ENCODE data around the gene AHCY.

Gene AHCY

DNA sequence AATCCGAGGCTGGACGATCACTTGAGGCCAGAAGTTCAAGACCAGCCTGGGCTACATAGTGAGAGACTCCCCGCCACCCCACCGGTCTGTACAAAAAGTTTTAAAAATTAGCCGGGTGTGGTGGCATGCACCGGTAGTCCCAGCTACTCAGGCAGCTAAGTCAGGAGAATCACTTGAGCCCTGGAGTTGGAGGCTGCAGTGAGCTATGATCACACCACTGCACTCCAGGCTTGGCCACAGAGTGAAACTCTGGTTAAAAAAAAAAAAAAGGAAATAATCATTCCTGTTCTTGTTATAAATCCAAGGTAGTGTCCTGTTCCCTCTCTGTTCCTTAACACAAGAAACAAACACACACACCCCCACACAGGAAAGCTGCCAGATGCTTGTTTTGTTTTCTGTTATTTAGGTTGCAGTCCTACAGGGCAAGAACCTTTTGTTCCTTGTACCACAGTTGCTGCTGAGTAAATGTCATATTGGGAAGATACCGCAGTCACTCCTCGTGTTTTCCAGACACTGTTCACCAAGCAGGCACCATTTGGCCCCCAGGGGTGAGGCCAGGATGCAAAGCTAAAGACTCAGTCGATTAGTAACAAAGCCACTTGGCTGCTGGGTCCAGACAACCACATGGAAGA is 33.0 kb downstream of the AHCY start:
- no CpG with 5 or more reads among the region's 9 CpGs for WGBS, 2 donors (ENCODE audit: extremely low coverage in 2 of 2, insufficient read length in 2 of 2, insufficient replicate concordance in 1 of 2)
- Histone ChIP-seq H2BK12ac (ENCODE audit: low read length) (no peak overlapping the region), H4K8ac (ENCODE audit: low read depth, low read length) (no peak overlapping the region), H3K4me3 (ENCODE audit: low read length in 2 of 2) (no peak overlapping the region), H2AK5ac (ENCODE audit: low read depth, low read length) (no peak overlapping the region), H3K18ac (ENCODE audit: low read length) (no peak overlapping the region), H3K36me3 (replicated peaks in 1 of 2; ENCODE audit: control insufficient read depth in 2 of 2, insufficient read depth in 2 of 2, low read length in 2 of 2) (peaks cover 6 to 50% of the 10 kb centered on the region in 2 donors), H4K91ac (ENCODE audit: low read depth, low read length, poor library complexity) (no peak overlapping the region), H3K14ac (ENCODE audit: low read length) (no peak overlapping the region), H3K4me2 (ENCODE audit: insufficient read depth, low read length, poor library complexity, severe bottlenecking) (no peak overlapping the region), H2AFZ (ENCODE audit: low read length) (no peak overlapping the region), H3K4me1 (ENCODE audit: control insufficient read depth in 2 of 2, insufficient read depth in 1 of 2, low read depth in 1 of 2, low read length in 2 of 2) (no peaks in the 10 kb centered on the region), H3K9ac (ENCODE audit: low read depth, low read length, poor library complexity) (no peak overlapping the region), H3K9me3 (replicated peaks in 1 of 2; ENCODE audit: control insufficient read depth in 2 of 2, insufficient read depth in 1 of 2, low read depth in 1 of 2, low read length in 2 of 2) (no peaks in the 10 kb centered on the region), H2BK15ac (ENCODE audit: low read length) (no peak overlapping the region), H2BK120ac (ENCODE audit: low read depth, low read length) (no peak overlapping the region), H2BK5ac (ENCODE audit: low read length) (no peak overlapping the region), H3K27me3 (ENCODE audit: control insufficient read depth in 3 of 3, insufficient read depth in 3 of 3, low read depth in 1 of 3, low read length in 3 of 3) (peaks cover 0 to 3% (median 0%) of the 10 kb centered on the region in 3 experiments), H3K79me1 (ENCODE audit: low read depth, low read length) (no peaks in the 10 kb centered on the region), H3K4ac (ENCODE audit: low read length) (no peak overlapping the region), H3K23ac (ENCODE audit: low read depth, low read length, poor library complexity) (no peak overlapping the region), H3K27ac (replicated peaks; ENCODE audit: low read length) (no peak overlapping the region)
- no peak for DNase-seq (ENCODE audit: low spot score)

DNA sequence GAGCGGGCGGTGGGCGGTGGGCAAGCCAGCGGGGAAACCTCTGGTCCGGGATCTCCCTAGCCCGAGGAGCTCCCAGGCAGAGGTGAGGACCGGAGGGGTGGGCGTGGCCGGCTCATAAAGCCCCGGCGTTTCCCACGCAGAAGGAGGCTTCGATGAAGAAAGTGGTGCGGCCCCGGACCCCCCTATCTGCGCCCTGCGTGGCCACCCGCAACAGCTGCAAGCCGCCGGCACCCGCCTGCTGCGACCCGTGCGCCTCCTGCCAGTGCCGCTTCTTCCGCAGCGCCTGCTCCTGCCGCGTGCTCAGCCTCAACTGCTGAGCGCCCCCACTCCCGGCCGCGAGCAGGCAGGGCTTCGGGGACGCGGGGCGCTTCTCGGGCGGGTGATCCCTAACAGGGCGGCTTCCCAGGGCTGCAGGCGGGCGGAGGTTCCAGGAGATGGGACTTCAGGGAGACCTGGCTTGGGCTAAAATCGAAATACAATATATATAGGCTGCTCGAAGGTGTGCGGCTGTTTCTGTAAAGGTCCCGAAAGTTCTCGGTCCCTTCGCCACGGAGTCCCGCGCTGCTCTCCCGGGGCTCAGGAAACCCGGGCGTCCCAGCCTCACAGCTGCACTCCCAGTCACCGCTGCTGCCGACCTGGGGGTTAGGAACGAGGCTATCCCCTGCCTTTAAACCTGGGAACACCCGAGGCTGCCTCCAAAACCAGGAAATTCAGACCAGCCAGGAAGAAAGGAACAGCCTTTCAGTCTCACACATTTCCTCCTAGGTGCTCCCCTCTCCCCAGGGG is 34.1 kb downstream of the AHCY start:
- Histone ChIP-seq H3K4me3 (ENCODE audit: low read length in 2 of 2) (peak overlapping the region in 1 of 2 donors; percentile 9), H3K79me1 (ENCODE audit: low read depth, low read length) (no peaks in the 10 kb centered on the region), H2AFZ (ENCODE audit: low read length) (no peak overlapping the region), H3K4ac (ENCODE audit: low read length) (no peak overlapping the region), H4K91ac (ENCODE audit: low read depth, low read length, poor library complexity) (no peak overlapping the region), H2BK5ac (ENCODE audit: low read length) (no peak overlapping the region), H3K27ac (replicated peaks; ENCODE audit: low read length) (no peak overlapping the region), H2BK12ac (ENCODE audit: low read length) (no peak overlapping the region), H4K8ac (ENCODE audit: low read depth, low read length) (no peak overlapping the region), H2BK120ac (ENCODE audit: low read depth, low read length) (no peak overlapping the region), H2BK15ac (ENCODE audit: low read length) (peak overlapping the region; percentile 26), H3K4me1 (ENCODE audit: control insufficient read depth in 2 of 2, insufficient read depth in 1 of 2, low read depth in 1 of 2, low read length in 2 of 2) (no peaks in the 10 kb centered on the region), H3K36me3 (replicated peaks in 1 of 2; ENCODE audit: control insufficient read depth in 2 of 2, insufficient read depth in 2 of 2, low read length in 2 of 2) (peaks cover 2 to 45% of the 10 kb centered on the region in 2 donors), H3K4me2 (ENCODE audit: insufficient read depth, low read length, poor library complexity, severe bottlenecking) (peak overlapping the region; percentile 48), H2AK5ac (ENCODE audit: low read depth, low read length) (no peak overlapping the region), H3K9ac (ENCODE audit: low read depth, low read length, poor library complexity) (no peak overlapping the region), H3K23ac (ENCODE audit: low read depth, low read length, poor library complexity) (peak overlapping the region; percentile 57), H3K14ac (ENCODE audit: low read length) (no peak overlapping the region), H3K27me3 (ENCODE audit: control insufficient read depth in 3 of 3, insufficient read depth in 3 of 3, low read depth in 1 of 3, low read length in 3 of 3) (peaks cover 0 to 3% (median 0%) of the 10 kb centered on the region in 3 experiments), H3K18ac (ENCODE audit: low read length) (peak overlapping the region; percentile 84), H3K9me3 (replicated peaks in 1 of 2; ENCODE audit: control insufficient read depth in 2 of 2, insufficient read depth in 1 of 2, low read depth in 1 of 2, low read length in 2 of 2) (no peaks in the 10 kb centered on the region)
- WGBS, 2 donors (ENCODE audit: extremely low coverage in 2 of 2, insufficient read length in 2 of 2, insufficient replicate concordance in 1 of 2), result no CpG with 5 or more reads among the region's 58 CpGs
- DNase-seq (ENCODE audit: low spot score), result no peak

DNA sequence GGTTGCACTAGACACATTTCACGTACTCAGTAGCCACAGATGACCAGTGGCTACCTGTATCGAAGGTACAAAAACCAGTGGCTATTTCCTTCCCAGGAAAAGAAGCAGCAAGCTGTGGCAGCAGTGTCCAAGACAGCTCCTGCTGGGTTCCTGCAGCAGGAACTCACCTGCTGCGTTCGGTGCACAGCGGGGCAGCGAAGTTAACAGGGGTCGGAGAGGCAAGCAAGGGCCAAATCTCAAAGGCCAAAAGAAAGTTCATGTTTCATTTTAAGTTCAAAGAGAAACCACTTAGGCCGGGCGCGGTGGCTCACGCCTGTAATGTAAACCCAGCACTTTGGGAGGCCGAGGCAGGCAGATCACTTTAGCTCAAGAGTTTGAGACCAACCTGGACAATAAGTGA is 35.0 kb downstream of the AHCY start:
- no CpG with 5 or more reads among the region's 12 CpGs for WGBS, 2 donors (ENCODE audit: extremely low coverage in 2 of 2, insufficient read length in 2 of 2, insufficient replicate concordance in 1 of 2)
- Histone ChIP-seq H4K8ac (ENCODE audit: low read depth, low read length) (no peak overlapping the region), H3K27me3 (ENCODE audit: control insufficient read depth in 3 of 3, insufficient read depth in 3 of 3, low read depth in 1 of 3, low read length in 3 of 3) (peaks cover 0 to 3% (median 0%) of the 10 kb centered on the region in 3 experiments), H3K4me1 (ENCODE audit: control insufficient read depth in 2 of 2, insufficient read depth in 1 of 2, low read depth in 1 of 2, low read length in 2 of 2) (no peaks in the 10 kb centered on the region), H3K9ac (ENCODE audit: low read depth, low read length, poor library complexity) (no peak overlapping the region), H3K23ac (ENCODE audit: low read depth, low read length, poor library complexity) (no peak overlapping the region), H2BK12ac (ENCODE audit: low read length) (no peak overlapping the region), H3K36me3 (replicated peaks in 1 of 2; ENCODE audit: control insufficient read depth in 2 of 2, insufficient read depth in 2 of 2, low read length in 2 of 2) (peaks cover 1 to 36% of the 10 kb centered on the region in 2 donors), H3K79me1 (ENCODE audit: low read depth, low read length) (no peaks in the 10 kb centered on the region), H2BK120ac (ENCODE audit: low read depth, low read length) (no peak overlapping the region), H3K27ac (replicated peaks; ENCODE audit: low read length) (no peak overlapping the region), H3K4me2 (ENCODE audit: insufficient read depth, low read length, poor library complexity, severe bottlenecking) (no peak overlapping the region), H2BK5ac (ENCODE audit: low read length) (no peak overlapping the region), H3K14ac (ENCODE audit: low read length) (no peak overlapping the region), H2AFZ (ENCODE audit: low read length) (no peak overlapping the region), H3K4ac (ENCODE audit: low read length) (no peak overlapping the region), H3K18ac (ENCODE audit: low read length) (no peak overlapping the region), H3K4me3 (ENCODE audit: low read length in 2 of 2) (no peak overlapping the region), H4K91ac (ENCODE audit: low read depth, low read length, poor library complexity) (no peak overlapping the region), H3K9me3 (replicated peaks in 1 of 2; ENCODE audit: control insufficient read depth in 2 of 2, insufficient read depth in 1 of 2, low read depth in 1 of 2, low read length in 2 of 2) (no peaks in the 10 kb centered on the region), H2BK15ac (ENCODE audit: low read length) (no peak overlapping the region), H2AK5ac (ENCODE audit: low read depth, low read length) (no peak overlapping the region)
- DNase-seq (ENCODE audit: low spot score), result no peak

DNA sequence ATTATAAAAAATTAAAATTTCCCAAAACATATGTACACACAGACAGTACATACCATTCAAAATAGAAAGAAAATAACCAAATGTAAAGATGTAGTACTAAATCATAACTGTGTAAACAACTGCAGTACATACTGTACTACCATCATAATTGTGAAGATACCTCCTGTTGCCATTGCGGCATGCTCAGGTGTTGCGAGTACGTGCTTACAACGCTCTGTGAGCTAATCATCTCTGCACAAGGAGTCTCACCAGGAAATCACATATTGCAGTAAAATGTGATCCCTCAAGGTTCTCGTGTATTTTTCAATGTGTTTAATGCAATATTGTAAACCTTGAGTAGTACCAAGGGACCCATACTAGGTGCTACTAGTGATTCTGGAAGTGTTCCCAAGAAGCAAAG is 39.0 kb downstream of the AHCY start:
- Histone ChIP-seq H3K23ac (ENCODE audit: low read depth, low read length, poor library complexity) (no peak overlapping the region), H4K91ac (ENCODE audit: low read depth, low read length, poor library complexity) (no peak overlapping the region), H2BK12ac (ENCODE audit: low read length) (no peak overlapping the region), H3K27me3 (ENCODE audit: control insufficient read depth in 3 of 3, insufficient read depth in 3 of 3, low read depth in 1 of 3, low read length in 3 of 3) (peaks cover 0 to 3% (median 0%) of the 10 kb centered on the region in 3 experiments), H2AFZ (ENCODE audit: low read length) (no peak overlapping the region), H3K4me2 (ENCODE audit: insufficient read depth, low read length, poor library complexity, severe bottlenecking) (no peak overlapping the region), H3K36me3 (replicated peaks in 1 of 2; ENCODE audit: control insufficient read depth in 2 of 2, insufficient read depth in 2 of 2, low read length in 2 of 2) (peaks cover 1 to 6% of the 10 kb centered on the region in 2 donors), H3K4me3 (ENCODE audit: low read length in 2 of 2) (no peak overlapping the region), H3K14ac (ENCODE audit: low read length) (no peak overlapping the region), H2BK5ac (ENCODE audit: low read length) (no peak overlapping the region), H3K27ac (replicated peaks; ENCODE audit: low read length) (no peak overlapping the region), H3K79me1 (ENCODE audit: low read depth, low read length) (no peaks in the 10 kb centered on the region), H2BK15ac (ENCODE audit: low read length) (no peak overlapping the region), H2BK120ac (ENCODE audit: low read depth, low read length) (no peak overlapping the region), H4K8ac (ENCODE audit: low read depth, low read length) (no peak overlapping the region), H2AK5ac (ENCODE audit: low read depth, low read length) (no peak overlapping the region), H3K4ac (ENCODE audit: low read length) (no peak overlapping the region), H3K4me1 (ENCODE audit: control insufficient read depth in 2 of 2, insufficient read depth in 1 of 2, low read depth in 1 of 2, low read length in 2 of 2) (peaks cover 7 to 8% of the 10 kb centered on the region in 2 donors), H3K18ac (ENCODE audit: low read length) (no peak overlapping the region), H3K9me3 (replicated peaks in 1 of 2; ENCODE audit: control insufficient read depth in 2 of 2, insufficient read depth in 1 of 2, low read depth in 1 of 2, low read length in 2 of 2) (no peaks in the 10 kb centered on the region), H3K9ac (ENCODE audit: low read depth, low read length, poor library complexity) (no peak overlapping the region)
- no CpG with 5 or more reads among the region's 5 CpGs for WGBS, 2 donors (ENCODE audit: extremely low coverage in 2 of 2, insufficient read length in 2 of 2, insufficient replicate concordance in 1 of 2)
- no peak for DNase-seq (ENCODE audit: low spot score)
